ENCODE data around the gene GOLGA5.
"Not testable (repeated sequence)": the region's sequence is repeated elsewhere in the genome, so short reads cannot be mapped to it uniquely, and the experiment has no call there.

GOLGA5 gene

GRCh38 chr14:92780444-92781232, 13.5 kb upstream of the GOLGA5 start:
- no peak for DNase-seq (ENCODE audit: low spot score)

GRCh38 chr14:92781350-92781749, 12.8 kb upstream of the GOLGA5 start:
- DNase-seq (ENCODE audit: low spot score), result no peak

- DNase-seq (ENCODE audit: low spot score), result peak; percentile 67
These were observed 10.2 kb upstream of the GOLGA5 start for GRCh38 chr14:92783813-92784431.

GRCh38 chr14:92785667-92786426, 8.3 kb upstream of the GOLGA5 start:
- DNase-seq (ENCODE audit: low spot score), result no peak

GRCh38 chr14:92786427-92786756, 7.7 kb upstream of the GOLGA5 start:
- no peak for DNase-seq (ENCODE audit: low spot score)

GRCh38 chr14:92787554-92787953, 6.6 kb upstream of the GOLGA5 start:
- DNase-seq (ENCODE audit: low spot score), result no peak

GRCh38 chr14:92789457-92790089, 4.5 kb upstream of the GOLGA5 start:
- DNase-seq (ENCODE audit: low spot score), result no peak

GRCh38 chr14:92792885-92793284, 1.2 kb upstream of the GOLGA5 start:
- DNase-seq (ENCODE audit: low spot score), result peak; percentile 4

GRCh38 chr14:92794547-92794941, 439 bp downstream of the GOLGA5 start:
- DNase-seq (ENCODE audit: low spot score), result no peak

- no peak for DNase-seq (ENCODE audit: low spot score)
These were observed 856 bp downstream of the GOLGA5 start for GRCh38 chr14:92794961-92795360.

GRCh38 chr14:92797935-92798653, 4.0 kb downstream of the GOLGA5 start:
- no peak for DNase-seq (ENCODE audit: low spot score)

GRCh38 chr14:92798811-92799210, 4.7 kb downstream of the GOLGA5 start:
- no peak for DNase-seq (ENCODE audit: low spot score)

GRCh38 chr14:92800012-92800411, 5.9 kb downstream of the GOLGA5 start:
- no peak for DNase-seq (ENCODE audit: low spot score)

GRCh38 chr14:92800525-92800924, 6.4 kb downstream of the GOLGA5 start:
- no peak for DNase-seq (ENCODE audit: low spot score)

GRCh38 chr14:92801917-92802316, 7.8 kb downstream of the GOLGA5 start:
- DNase-seq (ENCODE audit: low spot score), result no peak

GRCh38 chr14:92802678-92803077, 8.6 kb downstream of the GOLGA5 start:
- DNase-seq (ENCODE audit: low spot score), result no peak

GRCh38 chr14:92813201-92813600, 19.1 kb downstream of the GOLGA5 start:
- DNase-seq (ENCODE audit: low spot score), result no peak

- no peak for DNase-seq (ENCODE audit: low spot score)
These were observed 25.0 kb downstream of the GOLGA5 start for GRCh38 chr14:92819011-92819597.

- not testable (repeated sequence) for DNase-seq (ENCODE audit: low spot score)
These were observed 25.8 kb downstream of the GOLGA5 start for GRCh38 chr14:92819680-92820535.

GRCh38 chr14:92820536-92820840, 26.4 kb downstream of the GOLGA5 start:
- DNase-seq (ENCODE audit: low spot score), result not testable (repeated sequence)

- DNase-seq (ENCODE audit: low spot score), result no peak
These were observed 36.8 kb downstream of the GOLGA5 start for GRCh38 chr14:92830902-92831301.

Data from cerebellar cortex (tissue), 1 donor.